Activated naive CD8-positive, alpha-beta T cell (primary cell): Measurements from ENCODE around the gene GIT2.
"Not testable (repeated sequence)": the region's sequence is repeated elsewhere in the genome, so short reads cannot be mapped to it uniquely, and the experiment has no call there.

Experiments
- H3K27ac Mint-ChIP-seq: one replicate; pipeline ENCODE4 v1.8.0; 2021; ENCODE audit warnings: mixed read lengths
- H3K27me3 Mint-ChIP-seq: one replicate; pipeline ENCODE4 v1.8.0; 2021; ENCODE audit warnings: mixed read lengths
- H3K36me3 Mint-ChIP-seq: one replicate; pipeline ENCODE4 v1.8.0; 2021; ENCODE audit warnings: mixed read lengths
- H3K4me1 Mint-ChIP-seq: one replicate; pipeline ENCODE4 v1.8.0; 2021; ENCODE audit warnings: low read depth, mixed read lengths
- H3K4me3 Mint-ChIP-seq: one replicate; pipeline ENCODE4 v1.8.0; 2021; ENCODE audit warnings: mild to moderate bottlenecking, mixed read lengths
- H3K9me3 Mint-ChIP-seq: one replicate; pipeline ENCODE4 v1.8.0; 2021; ENCODE audit warnings: low read depth, mixed read lengths

The GIT2 gene

DNA sequence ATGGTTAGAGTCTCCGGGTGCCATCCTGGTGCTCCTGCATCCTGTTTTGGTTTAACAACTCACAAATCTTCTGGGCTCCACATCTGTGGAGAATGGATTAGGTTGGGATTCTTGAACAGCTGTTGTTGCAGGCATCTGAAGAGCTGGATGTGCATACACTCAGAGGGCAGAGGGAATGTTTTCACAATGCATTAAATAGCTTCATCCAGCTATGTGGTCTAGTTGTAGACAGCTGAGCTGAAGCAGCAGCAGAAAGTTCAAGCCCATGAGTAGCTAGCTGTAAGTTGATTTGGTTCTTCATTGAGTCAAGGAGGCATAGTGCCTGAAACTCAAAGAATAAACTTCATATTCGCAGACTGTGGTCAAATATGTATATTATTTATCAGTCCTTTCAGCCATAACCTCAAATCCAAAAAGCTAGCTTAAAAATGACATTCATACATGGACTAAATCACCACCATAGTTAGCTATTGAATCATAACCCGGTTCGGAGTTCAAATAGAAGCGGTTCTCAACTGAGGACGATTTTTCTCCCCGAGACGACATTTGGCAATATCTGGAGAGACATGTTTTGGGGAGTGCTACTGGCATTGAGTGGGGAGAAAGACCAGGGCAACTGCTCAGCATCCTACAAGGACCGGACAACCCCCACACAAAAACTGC is 2.2 kb upstream of the GIT2 start:
- no peaks in the 10 kb centered on the region for H3K27me3 Mint-ChIP-seq
- peaks cover 69% of the 10 kb centered on the region for H3K4me1 Mint-ChIP-seq
- H3K4me3 Mint-ChIP-seq, result peak overlapping the region; percentile 94
- peaks cover 2% of the 10 kb centered on the region for H3K36me3 Mint-ChIP-seq
- peak overlapping the region; percentile 98 for H3K27ac Mint-ChIP-seq
- no peaks in the 10 kb centered on the region for H3K9me3 Mint-ChIP-seq

GRCh38 chr12:109997393-109997792 is 1.2 kb upstream of the GIT2 start:
- peaks cover 70% of the 10 kb centered on the region for H3K4me1 Mint-ChIP-seq
- H3K4me3 Mint-ChIP-seq, result peak overlapping the region; percentile 94
- H3K9me3 Mint-ChIP-seq, result no peaks in the 10 kb centered on the region
- H3K36me3 Mint-ChIP-seq, result peaks cover 3% of the 10 kb centered on the region
- H3K27ac Mint-ChIP-seq, result peak overlapping the region; percentile 34
- H3K27me3 Mint-ChIP-seq, result no peaks in the 10 kb centered on the region

DNA sequence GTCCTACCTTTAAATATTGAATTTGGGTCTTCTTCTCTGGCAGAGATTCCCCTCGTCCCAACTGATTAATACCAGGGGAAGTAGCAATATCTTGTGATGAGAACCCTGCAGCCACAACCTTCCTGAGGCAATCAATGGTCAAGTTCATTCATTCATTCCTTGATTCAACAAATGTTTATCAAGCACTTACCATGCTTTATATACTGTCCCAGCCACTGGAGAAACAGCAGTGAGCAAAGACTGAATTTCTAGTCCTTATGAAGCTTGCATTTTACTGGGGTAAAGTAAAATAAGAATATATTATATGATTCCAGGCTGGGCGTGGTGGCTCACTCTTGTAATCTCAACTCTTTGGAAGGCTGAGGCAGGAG is 300 bp upstream of the GIT2 start:
- Mint-ChIP-seq H3K36me3 (peaks cover 3% of the 10 kb centered on the region), H3K4me3 (peak overlapping the region; percentile 90), H3K27ac (peak overlapping the region; percentile 91), H3K27me3 (no peaks in the 10 kb centered on the region), H3K4me1 (peaks cover 70% of the 10 kb centered on the region), H3K9me3 (no peaks in the 10 kb centered on the region)

GRCh38 chr12:109995361-109995685 is 845 bp downstream of the GIT2 start:
- Mint-ChIP-seq H3K4me1 (peaks cover 72% of the 10 kb centered on the region), H3K27ac (peak overlapping the region; percentile 86), H3K27me3 (no peaks in the 10 kb centered on the region), H3K36me3 (peaks cover 2% of the 10 kb centered on the region), H3K4me3 (peak overlapping the region; percentile 90), H3K9me3 (no peaks in the 10 kb centered on the region)

- Mint-ChIP-seq H3K4me3 (peak overlapping the region; percentile 90), H3K9me3 (no peaks in the 10 kb centered on the region), H3K27ac (peak overlapping the region; percentile 86), H3K4me1 (peaks cover 71% of the 10 kb centered on the region), H3K27me3 (no peaks in the 10 kb centered on the region), H3K36me3 (peaks cover 2% of the 10 kb centered on the region)
Observed at GRCh38 chr12:109994401-109995175, 1.6 kb downstream of the GIT2 start.

GRCh38 chr12:109993091-109993490 is 3.1 kb downstream of the GIT2 start:
- H3K4me3 Mint-ChIP-seq, result peak overlapping the region; percentile 90
- H3K36me3 Mint-ChIP-seq, result peaks cover 4% of the 10 kb centered on the region
- peak overlapping the region; percentile 61 for H3K27ac Mint-ChIP-seq
- no peaks in the 10 kb centered on the region for H3K9me3 Mint-ChIP-seq
- no peaks in the 10 kb centered on the region for H3K27me3 Mint-ChIP-seq
- H3K4me1 Mint-ChIP-seq, result peaks cover 67% of the 10 kb centered on the region

- peak overlapping the region; percentile 41 for H3K27ac Mint-ChIP-seq
- H3K9me3 Mint-ChIP-seq, result no peaks in the 10 kb centered on the region
- no peak overlapping the region for H3K4me3 Mint-ChIP-seq
- peaks cover 6% of the 10 kb centered on the region for H3K36me3 Mint-ChIP-seq
- H3K4me1 Mint-ChIP-seq, result peaks cover 66% of the 10 kb centered on the region
- no peaks in the 10 kb centered on the region for H3K27me3 Mint-ChIP-seq
Observed at GRCh38 chr12:109991586-109991985, 4.6 kb downstream of the GIT2 start.

GRCh38 chr12:109989380-109989779 is 6.8 kb downstream of the GIT2 start:
- peak overlapping the region; percentile 79 for H3K27ac Mint-ChIP-seq
- H3K4me1 Mint-ChIP-seq, result peaks cover 52% of the 10 kb centered on the region
- H3K4me3 Mint-ChIP-seq, result no peak overlapping the region
- H3K9me3 Mint-ChIP-seq, result no peaks in the 10 kb centered on the region
- H3K27me3 Mint-ChIP-seq, result no peaks in the 10 kb centered on the region
- peaks cover 9% of the 10 kb centered on the region for H3K36me3 Mint-ChIP-seq

- Mint-ChIP-seq H3K27ac (peak overlapping the region; percentile 79), H3K9me3 (no peaks in the 10 kb centered on the region), H3K4me3 (no peak overlapping the region), H3K27me3 (no peaks in the 10 kb centered on the region), H3K4me1 (peaks cover 47% of the 10 kb centered on the region), H3K36me3 (peaks cover 9% of the 10 kb centered on the region)
Observed at GRCh38 chr12:109988903-109989302, 7.3 kb downstream of the GIT2 start.

- H3K4me1 Mint-ChIP-seq, result peaks cover 41% of the 10 kb centered on the region
Observed at GRCh38 chr12:109988274-109988673, 7.9 kb downstream of the GIT2 start.

DNA sequence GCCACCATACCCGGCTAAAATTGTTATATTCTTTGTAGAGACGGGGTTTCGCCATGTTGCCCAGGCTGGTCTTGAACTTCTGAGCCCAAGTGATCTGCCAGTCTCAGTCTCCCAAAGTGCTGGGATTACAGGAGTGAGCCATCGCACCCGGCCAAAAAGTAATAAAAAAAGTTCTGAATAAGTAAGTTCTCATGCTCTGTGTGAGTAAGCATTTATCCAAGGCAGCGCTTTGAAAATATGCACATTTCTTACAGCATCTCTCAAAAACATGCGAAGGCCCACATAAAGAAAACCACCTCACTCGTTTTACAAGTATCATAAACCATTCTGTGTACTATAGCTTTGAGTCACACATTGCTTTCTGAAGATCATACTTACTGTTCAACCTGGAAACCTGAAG is 8.6 kb downstream of the GIT2 start:
- no peaks in the 10 kb centered on the region for H3K9me3 Mint-ChIP-seq
- peaks cover 40% of the 10 kb centered on the region for H3K4me1 Mint-ChIP-seq
- H3K4me3 Mint-ChIP-seq, result no peak overlapping the region
- no peaks in the 10 kb centered on the region for H3K27me3 Mint-ChIP-seq
- peak overlapping the region; percentile 83 for H3K27ac Mint-ChIP-seq
- H3K36me3 Mint-ChIP-seq, result peaks cover 17% of the 10 kb centered on the region

More at GRCh38 chr12:109988274-109988673, 7.9 kb downstream of the GIT2 start:
- Mint-ChIP-seq H3K27ac (peak overlapping the region; percentile 83), H3K27me3 (no peaks in the 10 kb centered on the region), H3K9me3 (no peaks in the 10 kb centered on the region), H3K36me3 (peaks cover 14% of the 10 kb centered on the region), H3K4me3 (no peak overlapping the region)

GRCh38 chr12:109986236-109986635 is 9.9 kb downstream of the GIT2 start:
- not testable (repeated sequence) for H3K4me3 Mint-ChIP-seq, H3K27me3 Mint-ChIP-seq, H3K9me3 Mint-ChIP-seq
- peaks cover 41% of the 10 kb centered on the region for H3K4me1 Mint-ChIP-seq
- peaks cover 25% of the 10 kb centered on the region for H3K36me3 Mint-ChIP-seq
- H3K27ac Mint-ChIP-seq, result peak overlapping the region; percentile 54

GRCh38 chr12:109983432-109984142 is 12.6 kb downstream of the GIT2 start:
- peaks cover 36% of the 10 kb centered on the region for H3K36me3 Mint-ChIP-seq

DNA sequence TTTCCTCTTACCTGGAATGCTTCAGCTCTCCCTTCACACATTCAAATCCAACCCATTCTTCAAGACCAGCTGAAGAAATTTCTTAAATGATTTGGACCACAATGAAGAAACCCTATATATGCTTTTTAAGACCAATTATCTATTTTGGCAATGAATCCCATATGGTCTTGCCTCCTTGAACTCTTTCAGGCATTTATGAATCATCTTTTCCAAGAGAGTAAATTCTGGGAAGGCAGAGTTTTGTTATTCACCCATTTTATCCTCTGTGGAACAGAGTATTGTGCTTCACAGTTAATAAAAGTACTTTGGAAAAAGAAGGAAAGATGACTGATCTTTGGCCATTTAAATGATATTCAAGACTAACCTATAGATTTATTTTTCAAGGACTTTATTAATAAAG is 14.0 kb downstream of the GIT2 start:
- Mint-ChIP-seq H3K36me3 (peaks cover 40% of the 10 kb centered on the region), H3K4me1 (peaks cover 45% of the 10 kb centered on the region), H3K27me3 (no peaks in the 10 kb centered on the region), H3K9me3 (peaks cover 4% of the 10 kb centered on the region), H3K4me3 (peak overlapping the region; percentile 79), H3K27ac (peak overlapping the region; percentile 97)

More at GRCh38 chr12:109983432-109984142, 12.6 kb downstream of the GIT2 start:
- Mint-ChIP-seq H3K4me3 (no peak overlapping the region), H3K27ac (peak overlapping the region; percentile 79), H3K9me3 (peaks cover 2% of the 10 kb centered on the region), H3K4me1 (peaks cover 47% of the 10 kb centered on the region), H3K27me3 (no peaks in the 10 kb centered on the region)

GRCh38 chr12:109981311-109981710 is 14.9 kb downstream of the GIT2 start:
- Mint-ChIP-seq H3K4me3 (peak overlapping the region; percentile 79), H3K36me3 (peaks cover 42% of the 10 kb centered on the region), H3K9me3 (peaks cover 4% of the 10 kb centered on the region), H3K27ac (peak overlapping the region; percentile 97), H3K27me3 (no peaks in the 10 kb centered on the region), H3K4me1 (peaks cover 47% of the 10 kb centered on the region)
